ENCODE measurements around the gene GCC2. TPM values are rescaled to one million over a fixed set of nuclear protein-coding genes. Genes with fewer than 3 reads are reported as not detected.

The GCC2 gene
- total and polyA plus RNA-seq, 2 experiments from 2014 or later, result 43.4 to 172 TPM

- TF ChIP-seq ZNF462 (CRISPR knock-in tag; IDR thresholded peaks at IDR 0.05) (no peak), EZH2 (IDR thresholded peaks at IDR 0.05; ENCODE audit: low read depth, unreplicated experiment) (no peak), CTCF (conservative IDR thresholded peaks at IDR 0.05; ENCODE audit: low read depth in 2 of 2) (no peak), ETS1 (IDR thresholded peaks at IDR 0.05) (no peak)
Observed at GRCh38 chr2:108459441-108459840, 10.4 kb downstream of the GCC2 start (continued).

GRCh38 chr2:108460345-108461037, 11.5 kb downstream of the GCC2 start:
- no peak overlapping the region for H3K27ac Mint-ChIP-seq
- Histone ChIP-seq H4K20me1 (replicated peaks; ENCODE audit: insufficient read depth) (peaks cover 8% of the 10 kb centered on the region), H3K79me2 (replicated peaks; ENCODE audit: insufficient read depth) (peaks cover 85% of the 10 kb centered on the region), H3K27ac (ENCODE audit: low read depth) (no peak overlapping the region), H2AFZ (no peak overlapping the region), H3F3A (replicated peaks; ENCODE audit: low read depth) (no peaks in the 10 kb centered on the region), H3K4me1 (ENCODE audit: insufficient read depth) (no peaks in the 10 kb centered on the region), H3K9me2 (ENCODE audit: insufficient read depth) (no peaks in the 10 kb centered on the region), H3K4me2 (no peak overlapping the region), H3K4me3 (no peak overlapping the region), H3K36me3 (ENCODE audit: insufficient read depth) (peaks cover 14% of the 10 kb centered on the region), H3K27me3 (ENCODE audit: insufficient read depth) (no peaks in the 10 kb centered on the region)
- peaks cover 84% of the 10 kb centered on the region for H3K36me3 Mint-ChIP-seq (ENCODE audit: low read depth)
- H3K27me3 Mint-ChIP-seq (ENCODE audit: insufficient read depth, low read depth, poor library complexity), result peaks cover 2% of the 10 kb centered on the region
- ATAC-seq, result no peak
- no peak for DNase-seq (ENCODE audit: low spot score)
- H3K9me3 Mint-ChIP-seq, result peaks cover 6% of the 10 kb centered on the region; the same call in 2 of the 3 replicates
- H3K4me1 Mint-ChIP-seq, result peaks cover 15% of the 10 kb centered on the region; the same call in 2 of the 3 replicates
- no peak overlapping the region; the same call in 2 of the 3 replicates for H3K4me3 Mint-ChIP-seq
- TF ChIP-seq ZNF114 (CRISPR knock-in tag; IDR thresholded peaks at IDR 0.05) (no peak), POLR2AphosphoS5 (IDR thresholded peaks at IDR 0.05; ENCODE audit: low read depth) (no peak), REST (IDR thresholded peaks at IDR 0.05; ENCODE audit: unreplicated experiment) (no peak), EZH2phosphoT487 (IDR thresholded peaks at IDR 0.05; ENCODE audit: unreplicated experiment) (no peak), CREB1 (CRISPR knock-in tag; IDR thresholded peaks at IDR 0.05; ENCODE audit: low read depth) (no peak)
